Measurements from ENCODE around the gene CCT7. TPM values are rescaled to one million over a fixed set of nuclear protein-coding genes. Genes with fewer than 3 reads are reported as not detected.
A peak's percentile ranks its signal among the peaks of the same experiment; 100 is the strongest.

CCT7 gene
- total RNA-seq, 6 experiments from 2014 or later = 83.5 to 131 (median 99.4) TPM

- Histone ChIP-seq H3K9me3 (no peaks in the 10 kb centered on the region), H3K27me3 (peaks cover 0 to 6% of the 10 kb centered on the region in 2 donors), H3K4me1 (peaks cover 0 to 6% (median 0%) of the 10 kb centered on the region in 4 donors), H3K4me3 (peak overlapping the region in 1 of 3 donors; percentile 24), H3K36me3 (no peaks in the 10 kb centered on the region), H3K27ac (no peak overlapping the region)
- TF ChIP-seq POLR2A (IDR thresholded peaks at IDR 0.05) (no peak), CTCF (IDR thresholded peaks at IDR 0.05) (peak in 1 of 4 donors; percentile 6)
- ATAC-seq (peak in 3 of 4 donors; percentile 27 to 61 (median 42)), DNase-seq (peak in 2 of 3 donors; percentile 26 to 55)
- intact Hi-C loops (cut with DNase I) = no loop called here
- WGBS (ENCODE audit: insufficient coverage, low coverage, low lambda C conversion rate, missing lambda C conversion rate) = 19% methylated on average over 9 of the region's 113 CpGs
Observed at GRCh38 chr2:73268830-73269685, 35.0 kb downstream of the CCT7 start.

GRCh38 chr2:73269686-73270465 is 35.8 kb downstream of the CCT7 start:
- ATAC-seq (no peak), DNase-seq (no peak)
- peaks cover 0 to 6% (median 0%) of the 10 kb centered on the region in 4 donors for H3K4me1 ChIP-seq
- TF ChIP-seq POLR2A (IDR thresholded peaks at IDR 0.05) (no peak), CTCF (IDR thresholded peaks at IDR 0.05) (no peak)
- intact Hi-C loops (cut with DNase I) = no loop called here
- H3K9me3 ChIP-seq = no peaks in the 10 kb centered on the region
- peak overlapping the region in 1 of 3 donors; percentile 24 for H3K4me3 ChIP-seq
- H3K36me3 ChIP-seq = no peaks in the 10 kb centered on the region
- peaks cover 0 to 6% of the 10 kb centered on the region in 2 donors for H3K27me3 ChIP-seq
- no peak overlapping the region for H3K27ac ChIP-seq
- WGBS (ENCODE audit: insufficient coverage, low coverage, low lambda C conversion rate, missing lambda C conversion rate) = 31% methylated on average over 18 of the region's 22 CpGs

- Histone ChIP-seq H3K4me3 (no peak overlapping the region), H3K9me3 (no peaks in the 10 kb centered on the region), H3K4me1 (peaks cover 0 to 6% (median 0%) of the 10 kb centered on the region in 4 donors), H3K36me3 (no peaks in the 10 kb centered on the region), H3K27ac (no peak overlapping the region), H3K27me3 (peaks cover 0 to 6% of the 10 kb centered on the region in 2 donors)
- whole genome bisulfite sequencing (ENCODE audit: insufficient coverage, low coverage, low lambda C conversion rate, missing lambda C conversion rate) = 83% methylated on average over 1 of the region's 1 CpG
- ATAC-seq (no peak), DNase-seq (no peak)
- intact Hi-C loops (cut with DNase I) = no loop called here
- TF ChIP-seq POLR2A (IDR thresholded peaks at IDR 0.05) (no peak), CTCF (IDR thresholded peaks at IDR 0.05) (no peak)
Observed at GRCh38 chr2:73272270-73272669, 38.2 kb downstream of the CCT7 start.

- TF ChIP-seq POLR2A (IDR thresholded peaks at IDR 0.05) (no peak), CTCF (IDR thresholded peaks at IDR 0.05) (no peak)
- H3K27me3 ChIP-seq = no peaks in the 10 kb centered on the region
- H3K36me3 ChIP-seq = no peaks in the 10 kb centered on the region
- peaks cover 0 to 3% (median 1%) of the 10 kb centered on the region in 4 donors for H3K4me1 ChIP-seq
- DNase-seq (no peak), ATAC-seq (no peak)
- 69% methylated on average over 9 of the region's 9 CpGs for WGBS (ENCODE audit: insufficient coverage, low coverage, low lambda C conversion rate, missing lambda C conversion rate)
- H3K27ac ChIP-seq = no peak overlapping the region
- H3K4me3 ChIP-seq = no peak overlapping the region
- no peaks in the 10 kb centered on the region for H3K9me3 ChIP-seq
- intact Hi-C loops (cut with DNase I) = no loop called here
Observed at GRCh38 chr2:73279852-73280251, 45.7 kb downstream of the CCT7 start.

Measured in right lobe of liver (tissue), 6 donors.